ENCODE results near the gene SAXO2.
"Not testable (repeated sequence)": the region's sequence is repeated elsewhere in the genome, so short reads cannot be mapped to it uniquely, and the experiment has no call there.

- TF ChIP-seq CTCF, POLR2A (IDR thresholded peaks at IDR 0.05): not testable (repeated sequence)
Measured at GRCh38 chr15:82332711-82333602, 70.3 kb downstream of the SAXO2 start.
